HG03575 (cell line): ENCODE measurements around the gene CALM1.
"Not testable (repeated sequence)": the region's sequence is repeated elsewhere in the genome, so short reads cannot be mapped to it uniquely, and the experiment has no call there.

Experiments used
- ATAC-seq: cut with Tn5 transposase; IDR thresholded peaks from one replicate; pipeline ENCODE4 v1.9.1; 2021; ENCODE audit not compliant: unreplicated experiment, insufficient number of reproducible peaks, low FRiP score; ENCODE audit errors: extremely low read depth

CALM1 gene

GRCh38 chr14:90382491-90383125, 14.2 kb upstream of the CALM1 start:
- peak; percentile 0 for ATAC-seq

- peak; percentile 89 for ATAC-seq
Observed at GRCh38 chr14:90383126-90383730, 13.6 kb upstream of the CALM1 start.

DNA sequence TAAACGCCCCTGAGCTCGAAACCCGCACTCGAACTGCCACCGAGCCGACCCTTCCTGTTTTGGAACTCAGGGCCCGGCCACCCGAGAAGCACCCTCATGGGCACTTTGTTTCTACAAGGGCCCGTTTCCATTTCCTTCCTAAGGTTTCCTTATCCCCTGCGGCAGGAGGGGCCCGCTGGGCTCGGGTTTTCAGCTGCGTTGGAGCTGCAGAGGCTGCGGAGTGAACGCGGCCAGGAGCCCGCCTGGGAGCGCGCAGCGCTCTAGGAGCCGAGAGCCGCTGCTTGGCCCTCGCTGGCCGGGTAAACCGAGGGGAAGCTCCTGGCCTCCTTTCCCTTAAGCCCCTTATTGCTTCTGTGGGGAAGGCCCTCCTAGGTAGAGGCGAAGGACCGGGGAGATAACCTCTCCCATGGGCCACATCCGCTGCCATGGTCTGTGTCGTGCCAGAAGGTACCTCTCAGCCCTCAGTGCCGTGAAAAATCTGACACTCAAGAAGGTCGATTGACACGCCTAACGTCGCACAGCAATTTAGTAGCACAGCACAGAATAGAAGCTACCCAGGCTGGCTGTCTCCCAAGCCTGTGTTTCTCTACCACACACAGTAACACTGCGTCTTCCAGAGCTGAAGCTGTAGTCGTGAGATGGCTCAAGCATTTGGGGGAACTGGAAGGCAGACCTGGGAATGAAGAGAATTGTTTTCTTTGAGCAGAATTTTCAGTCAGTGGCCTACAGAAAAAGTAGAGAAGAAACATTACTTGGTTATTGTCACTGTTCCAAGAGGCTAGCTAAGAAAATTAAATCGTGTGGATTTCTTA, 12.9 kb upstream of the CALM1 start:
- no peak for ATAC-seq

GRCh38 chr14:90384543-90384911, 12.3 kb upstream of the CALM1 start:
- ATAC-seq = no peak

- no peak for ATAC-seq
Observed at GRCh38 chr14:90386321-90386720, 10.5 kb upstream of the CALM1 start.

GRCh38 chr14:90387206-90387760, 9.5 kb upstream of the CALM1 start:
- ATAC-seq = no peak

GRCh38 chr14:90388437-90388836, 8.4 kb upstream of the CALM1 start:
- no peak for ATAC-seq

- ATAC-seq = no peak
Observed at GRCh38 chr14:90388982-90389381, 7.8 kb upstream of the CALM1 start.

DNA sequence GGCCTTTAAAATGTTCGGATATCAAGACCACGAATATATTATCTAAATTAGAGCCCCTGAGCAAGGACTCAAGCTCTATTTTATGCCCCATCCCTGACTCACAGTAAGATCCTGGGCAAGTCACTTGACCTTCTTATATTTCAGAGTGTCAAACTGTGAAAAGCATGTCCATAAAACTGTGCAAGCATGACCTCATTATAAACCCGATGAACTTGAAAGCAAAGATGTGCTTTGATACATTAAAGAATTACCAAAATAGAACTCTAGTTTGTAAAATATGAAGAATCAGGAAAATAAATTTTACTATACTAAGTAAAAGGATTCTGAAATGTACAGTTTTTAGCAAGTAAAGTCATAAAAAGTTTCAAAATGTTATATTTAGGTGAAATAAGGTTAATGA, 2.9 kb upstream of the CALM1 start:
- ATAC-seq = no peak

GRCh38 chr14:90394782-90395181, 2.0 kb upstream of the CALM1 start:
- ATAC-seq = not testable (repeated sequence)

DNA sequence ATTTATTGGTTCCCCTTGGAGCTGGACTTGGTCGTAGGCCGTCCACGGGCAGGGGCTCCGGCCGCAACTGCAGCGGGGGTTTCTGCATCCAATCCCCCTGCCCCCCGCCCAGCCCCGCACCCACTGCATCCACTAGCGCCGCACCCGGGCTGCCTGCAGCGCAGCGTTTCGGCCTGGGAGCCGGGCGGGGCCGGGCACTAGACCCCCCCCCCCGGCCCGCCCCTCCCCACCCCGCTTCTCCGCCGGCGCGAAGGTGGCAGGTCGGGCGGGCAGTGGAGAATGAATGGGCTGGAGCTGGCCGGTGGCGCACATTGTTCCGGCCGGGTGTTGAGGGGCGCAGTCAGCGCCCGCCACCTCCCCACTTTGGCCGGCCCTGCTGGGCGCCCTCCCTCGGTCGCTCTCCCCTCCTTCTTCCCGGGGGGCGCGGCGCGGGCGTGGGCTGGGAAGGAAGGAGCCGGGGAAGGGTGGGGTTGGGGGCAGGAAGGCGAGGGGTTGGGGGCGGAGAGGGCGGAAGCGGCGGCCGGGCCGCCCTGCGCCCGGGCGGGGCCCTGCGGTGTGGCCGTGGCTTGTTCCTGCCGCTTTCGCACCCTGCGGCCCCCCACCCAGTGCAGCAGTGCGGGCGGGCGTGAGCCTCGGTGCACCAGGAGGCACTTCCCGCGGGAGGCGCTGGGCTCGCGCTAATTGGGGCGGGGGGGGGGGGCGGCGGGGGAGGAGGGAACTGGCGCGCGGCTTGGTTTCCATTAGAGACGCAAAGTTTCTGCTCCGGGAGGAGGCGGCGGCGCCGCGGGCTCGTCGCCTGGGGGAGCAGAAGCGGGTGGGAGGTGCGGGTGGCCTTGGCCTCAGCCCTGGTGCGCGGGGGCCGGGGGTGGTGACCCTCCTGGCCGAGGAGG, 841 bp downstream of the CALM1 start:
- ATAC-seq = no peak

DNA sequence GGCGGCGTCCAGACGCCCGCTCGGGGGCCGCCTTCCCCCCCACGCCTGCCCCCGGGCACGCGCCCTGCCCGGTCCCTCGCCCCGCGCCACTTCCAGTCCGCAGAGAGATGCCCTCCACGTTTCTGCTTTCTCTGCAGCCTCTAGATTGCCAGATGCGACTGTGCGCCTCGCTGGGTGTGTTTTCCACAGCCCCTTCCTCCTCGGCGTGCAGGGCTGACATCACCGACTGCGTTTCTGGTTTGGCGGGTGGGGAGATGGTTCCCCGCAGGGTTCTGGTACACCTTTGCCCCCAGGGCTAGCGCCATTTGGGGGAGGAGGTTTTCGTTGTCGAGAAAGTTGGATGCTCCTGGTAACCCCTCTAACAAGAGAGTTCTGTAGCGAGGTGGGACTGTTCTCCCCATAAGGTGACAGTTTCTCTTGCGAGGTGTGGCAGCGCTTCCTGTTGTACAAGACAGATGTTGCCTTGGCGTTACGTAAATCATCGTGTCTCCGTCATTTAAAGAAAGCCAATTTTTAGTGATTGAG, 1.5 kb downstream of the CALM1 start:
- no peak for ATAC-seq

GRCh38 chr14:90398841-90399540, 2.2 kb downstream of the CALM1 start:
- ATAC-seq = no peak

GRCh38 chr14:90399541-90400444, 3.0 kb downstream of the CALM1 start:
- peak; percentile 26 for ATAC-seq

- ATAC-seq = no peak
Observed at GRCh38 chr14:90400904-90401561, 4.2 kb downstream of the CALM1 start.

- no peak for ATAC-seq
Observed at GRCh38 chr14:90402016-90402415, 5.2 kb downstream of the CALM1 start.

DNA sequence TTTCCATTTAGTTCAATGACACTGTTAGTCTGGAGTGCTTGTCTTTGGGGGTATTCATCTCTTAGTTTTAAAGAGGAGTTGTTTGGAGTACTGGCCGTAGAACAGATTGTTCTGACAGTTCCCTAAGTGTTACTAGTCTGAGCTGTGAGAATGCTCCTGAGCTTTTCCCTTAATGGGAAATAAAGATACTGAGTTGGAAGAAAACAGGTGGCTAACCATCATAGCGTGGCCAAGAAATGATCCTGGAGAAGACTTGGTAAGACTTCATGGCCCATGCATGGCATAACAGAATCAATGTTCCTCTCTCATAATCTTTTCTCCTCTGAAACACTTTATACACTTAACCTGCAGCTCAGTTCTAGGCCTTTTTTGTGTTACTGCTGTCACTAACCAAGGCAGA, 6.2 kb downstream of the CALM1 start:
- no peak for ATAC-seq
